Measurements from ENCODE around the gene LGR6. TPM values are rescaled to one million over a fixed set of nuclear protein-coding genes. Genes with fewer than 3 reads are reported as not detected.
"Not testable (repeated sequence)": the region's sequence is repeated elsewhere in the genome, so short reads cannot be mapped to it uniquely, and the experiment has no call there.

The LGR6 gene, protein sequence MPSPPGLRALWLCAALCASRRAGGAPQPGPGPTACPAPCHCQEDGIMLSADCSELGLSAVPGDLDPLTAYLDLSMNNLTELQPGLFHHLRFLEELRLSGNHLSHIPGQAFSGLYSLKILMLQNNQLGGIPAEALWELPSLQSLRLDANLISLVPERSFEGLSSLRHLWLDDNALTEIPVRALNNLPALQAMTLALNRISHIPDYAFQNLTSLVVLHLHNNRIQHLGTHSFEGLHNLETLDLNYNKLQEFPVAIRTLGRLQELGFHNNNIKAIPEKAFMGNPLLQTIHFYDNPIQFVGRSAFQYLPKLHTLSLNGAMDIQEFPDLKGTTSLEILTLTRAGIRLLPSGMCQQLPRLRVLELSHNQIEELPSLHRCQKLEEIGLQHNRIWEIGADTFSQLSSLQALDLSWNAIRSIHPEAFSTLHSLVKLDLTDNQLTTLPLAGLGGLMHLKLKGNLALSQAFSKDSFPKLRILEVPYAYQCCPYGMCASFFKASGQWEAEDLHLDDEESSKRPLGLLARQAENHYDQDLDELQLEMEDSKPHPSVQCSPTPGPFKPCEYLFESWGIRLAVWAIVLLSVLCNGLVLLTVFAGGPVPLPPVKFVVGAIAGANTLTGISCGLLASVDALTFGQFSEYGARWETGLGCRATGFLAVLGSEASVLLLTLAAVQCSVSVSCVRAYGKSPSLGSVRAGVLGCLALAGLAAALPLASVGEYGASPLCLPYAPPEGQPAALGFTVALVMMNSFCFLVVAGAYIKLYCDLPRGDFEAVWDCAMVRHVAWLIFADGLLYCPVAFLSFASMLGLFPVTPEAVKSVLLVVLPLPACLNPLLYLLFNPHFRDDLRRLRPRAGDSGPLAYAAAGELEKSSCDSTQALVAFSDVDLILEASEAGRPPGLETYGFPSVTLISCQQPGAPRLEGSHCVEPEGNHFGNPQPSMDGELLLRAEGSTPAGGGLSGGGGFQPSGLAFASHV
- total RNA-seq (1 to 10 TPM; 1.5 TPM), polyA plus RNA-seq (ENCODE audit: insufficient read length in 6 of 6) (1 to 10 TPM in 5 of 6 donors, under 1 TPM in 1; 0.75 to 1.8 (median 1.4) TPM)
- long read RNA-seq, donor 1: 0 reads
- long read RNA-seq, donor 2: 0 reads
- long read RNA-seq, donor 3: 0 reads
- long read RNA-seq, donor 4: 0 reads
- long read RNA-seq, donor 5: 0 reads
- long read RNA-seq, donor 6: 0 reads
- long read RNA-seq, donor 7: 0 reads
- long read RNA-seq, donor 8: 0 reads
- long read RNA-seq, donor 9: 0 reads
- long read RNA-seq, donor 10: 0 reads
- long read RNA-seq, donor 11: 0 reads
- long read RNA-seq, donor 12, partial matches to known transcripts: 12 of 29 reads
- long read RNA-seq, donor 12, other reads (novel, unspliced or antisense): 17 of 29 reads

DNA sequence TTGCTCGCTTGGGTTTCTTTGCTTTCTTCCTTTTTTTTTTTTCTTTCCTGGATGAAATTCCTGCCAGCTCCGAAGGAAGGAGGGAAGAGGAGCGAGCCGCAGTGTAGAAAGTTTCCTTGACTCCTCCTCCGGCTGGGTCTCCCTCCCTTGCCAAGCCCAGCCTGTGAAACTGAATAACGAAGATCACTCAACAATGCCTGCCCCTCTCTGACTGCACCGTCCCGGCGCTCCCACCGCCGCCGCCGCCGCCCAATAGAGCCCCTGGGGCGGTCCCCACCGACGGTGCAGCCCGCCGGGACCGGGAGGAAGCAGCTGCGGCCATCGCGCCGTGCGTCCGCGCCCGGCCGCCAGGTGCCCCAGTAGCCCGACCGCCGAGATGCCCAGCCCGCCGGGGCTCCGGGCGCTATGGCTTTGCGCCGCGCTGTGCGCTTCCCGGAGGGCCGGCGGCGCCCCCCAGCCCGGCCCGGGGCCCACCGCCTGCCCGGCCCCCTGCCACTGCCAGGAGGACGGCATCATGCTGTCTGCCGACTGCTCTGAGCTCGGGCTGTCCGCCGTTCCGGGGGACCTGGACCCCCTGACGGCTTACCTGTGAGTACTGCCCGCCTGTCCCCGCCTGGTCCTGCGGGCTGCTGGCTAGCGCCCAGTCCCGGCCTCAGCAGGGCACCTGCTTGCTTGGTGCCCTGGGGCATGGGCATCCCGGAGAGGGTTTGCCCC lies at the start of gene LGR6:
Gene LGR6 (plus strand): TSS at position 186 of the 714 bp plus-strand sequence. CDS start 191 bp downstream, at position 377.
- Histone ChIP-seq H3K9me3 (no peaks in the 10 kb centered on the region), H3K27ac (no peak within 1 kb of the TSS), H3K27me3 (peaks cover 19 to 48% of the 10 kb centered on the region in 2 donors), H3K36me3 (no peaks in the 10 kb centered on the region), H3K4me3 (no peak within 1 kb of the TSS), H3K4me1 (peaks cover 0 to 13% of the 10 kb centered on the region in 2 donors)
- intact Hi-C loops (cut with DNase I): no loop called here
- ATAC-seq (peak; percentile 22), DNase-seq (no peak)
- TF ChIP-seq, protein P1, sequence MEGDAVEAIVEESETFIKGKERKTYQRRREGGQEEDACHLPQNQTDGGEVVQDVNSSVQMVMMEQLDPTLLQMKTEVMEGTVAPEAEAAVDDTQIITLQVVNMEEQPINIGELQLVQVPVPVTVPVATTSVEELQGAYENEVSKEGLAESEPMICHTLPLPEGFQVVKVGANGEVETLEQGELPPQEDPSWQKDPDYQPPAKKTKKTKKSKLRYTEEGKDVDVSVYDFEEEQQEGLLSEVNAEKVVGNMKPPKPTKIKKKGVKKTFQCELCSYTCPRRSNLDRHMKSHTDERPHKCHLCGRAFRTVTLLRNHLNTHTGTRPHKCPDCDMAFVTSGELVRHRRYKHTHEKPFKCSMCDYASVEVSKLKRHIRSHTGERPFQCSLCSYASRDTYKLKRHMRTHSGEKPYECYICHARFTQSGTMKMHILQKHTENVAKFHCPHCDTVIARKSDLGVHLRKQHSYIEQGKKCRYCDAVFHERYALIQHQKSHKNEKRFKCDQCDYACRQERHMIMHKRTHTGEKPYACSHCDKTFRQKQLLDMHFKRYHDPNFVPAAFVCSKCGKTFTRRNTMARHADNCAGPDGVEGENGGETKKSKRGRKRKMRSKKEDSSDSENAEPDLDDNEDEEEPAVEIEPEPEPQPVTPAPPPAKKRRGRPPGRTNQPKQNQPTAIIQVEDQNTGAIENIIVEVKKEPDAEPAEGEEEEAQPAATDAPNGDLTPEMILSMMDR (IDR thresholded peaks at IDR 0.05): no peak

DNA sequence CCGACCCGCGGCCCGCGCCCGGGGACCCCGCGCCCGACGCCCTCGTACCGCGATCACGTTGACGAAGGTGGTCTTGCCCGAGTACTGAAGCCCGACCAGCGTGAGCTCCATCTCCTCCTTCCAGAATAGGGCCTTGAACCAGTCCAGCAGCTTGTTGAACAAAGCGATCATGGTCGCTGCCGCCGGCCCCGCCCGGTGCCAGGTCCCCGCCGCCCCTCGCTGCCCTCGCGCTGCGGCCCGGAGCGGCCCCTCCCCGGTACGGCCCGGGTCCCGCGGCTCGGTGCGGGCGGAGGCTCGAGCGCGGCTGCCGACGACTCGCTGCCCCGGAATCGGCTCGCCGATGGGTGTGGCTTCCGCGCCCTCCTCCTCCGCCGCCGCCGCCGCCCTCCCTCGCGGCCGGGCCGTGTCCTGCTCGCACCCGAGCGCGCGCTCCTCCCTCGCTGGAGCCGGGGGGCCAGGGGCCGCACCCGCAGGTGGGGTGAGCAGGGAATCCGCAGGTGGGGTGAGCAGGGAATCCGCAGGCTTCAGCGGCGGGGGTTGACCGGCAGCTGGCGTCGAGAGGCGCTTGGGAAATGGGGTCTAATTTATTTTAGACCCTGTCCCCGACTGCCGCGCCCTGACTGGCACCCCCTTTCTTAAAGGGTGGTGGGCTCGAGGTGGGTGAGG lies 49.1 kb upstream of the LGR6 start, which contains the start of gene ARL8A:
Gene ARL8A (minus strand): TSS at position 336 of the 666 bp plus-strand sequence. CDS start 165 bp downstream, at position 171.
- Histone ChIP-seq H3K4me1 (peaks cover 13 to 40% of the 10 kb centered on the region in 2 donors), H3K9me3 (no peaks in the 10 kb centered on the region), H3K4me3 (peak within 1 kb of the TSS; percentile 92 to 96), H3K27me3 (no peaks in the 10 kb centered on the region), H3K27ac (peak within 1 kb of the TSS; percentile 89 to 98), H3K36me3 (peaks cover 0 to 26% of the 10 kb centered on the region in 2 donors)
- intact Hi-C loops (cut with DNase I): no loop called here
- ATAC-seq (peak; percentile 81), DNase-seq (peak in 3 of 4 donors; percentile 69 to 97 (median 81))
- TF ChIP-seq, protein P1 (IDR thresholded peaks at IDR 0.05): no peak

GRCh38 chr1:202145068-202145743 lies 48.4 kb upstream of the LGR6 start:
- no peaks in the 10 kb centered on the region for H3K9me3 ChIP-seq
- no peaks in the 10 kb centered on the region for H3K27me3 ChIP-seq
- peak overlapping the region; percentile 89 to 98 for H3K27ac ChIP-seq
- ATAC-seq (peak; percentile 10), DNase-seq (peak in 1 of 4 donors; percentile 33)
- TF ChIP-seq, protein P1 (IDR thresholded peaks at IDR 0.05): no peak
- peak overlapping the region; percentile 92 to 96 for H3K4me3 ChIP-seq
- peaks cover 0 to 29% of the 10 kb centered on the region in 2 donors for H3K36me3 ChIP-seq
- intact Hi-C loops (cut with DNase I): no loop called here
- peaks cover 13 to 39% of the 10 kb centered on the region in 2 donors for H3K4me1 ChIP-seq

GRCh38 chr1:202145744-202146140 lies 47.9 kb upstream of the LGR6 start:
- ATAC-seq; H3K27me3 ChIP-seq; intact Hi-C loops (cut with DNase I): not testable (repeated sequence)

More at GRCh38 chr1:202145744-202146140, 47.9 kb upstream of the LGR6 start:
- Histone ChIP-seq H3K4me1 (peaks cover 13 to 34% of the 10 kb centered on the region in 2 donors), H3K27ac (peak overlapping the region in 1 of 2 donors; percentile 98), H3K4me3 (peak overlapping the region in 1 of 2 donors; percentile 96), H3K36me3 (peaks cover 0 to 30% of the 10 kb centered on the region in 2 donors)
- DNase-seq: peak in 1 of 4 donors; percentile 30
- not testable (repeated sequence) for H3K9me3 ChIP-seq
